ENCODE measurements around the gene UMAD1.

DNA sequence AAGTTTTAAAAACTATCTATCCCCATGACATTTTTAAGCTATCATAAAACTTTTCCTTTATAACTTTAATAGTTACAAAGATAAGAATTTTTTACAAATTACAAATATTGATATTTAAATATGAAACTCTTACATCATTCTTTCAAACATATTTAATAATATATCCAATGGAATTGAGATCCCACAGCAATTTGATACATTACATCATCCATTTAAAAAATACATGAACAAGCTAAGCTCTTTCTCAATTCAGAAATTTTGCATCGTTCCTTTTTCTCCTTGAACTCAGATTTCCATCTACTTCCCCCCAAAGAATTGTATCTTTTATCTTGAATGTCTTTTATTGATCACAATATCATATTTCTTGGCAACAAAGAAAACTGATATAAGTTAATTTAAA, 209.6 kb downstream of the UMAD1 start:
- no peak for TF ChIP-seq GATA3 (IDR thresholded peaks at IDR 0.05; ENCODE audit: low read depth, low read length)
- no peak for TF ChIP-seq GATA2 (IDR thresholded peaks at IDR 0.05; ENCODE audit: low read depth, low read length)

Data from SH-SY5Y (cell line).